ENCODE results near the gene FRAT1.

- TF ChIP-seq RAD21 (conservative IDR thresholded peaks at IDR 0.05) (no peak), CTCF (IDR thresholded peaks at IDR 0.05; ENCODE audit: poor library complexity, severe bottlenecking) (no peak), MXI1 (conservative IDR thresholded peaks at IDR 0.05; ENCODE audit: poor library complexity, severe bottlenecking) (peak; percentile 18), POLR2AphosphoS5 (IDR thresholded peaks at IDR 0.05) (no peak), EZH2 (IDR thresholded peaks at IDR 0.05; ENCODE audit: borderline replicate concordance, insufficient read depth, low read length, poor library complexity, severe bottlenecking) (no peak)
- TF ChIP-seq, protein P1, sequence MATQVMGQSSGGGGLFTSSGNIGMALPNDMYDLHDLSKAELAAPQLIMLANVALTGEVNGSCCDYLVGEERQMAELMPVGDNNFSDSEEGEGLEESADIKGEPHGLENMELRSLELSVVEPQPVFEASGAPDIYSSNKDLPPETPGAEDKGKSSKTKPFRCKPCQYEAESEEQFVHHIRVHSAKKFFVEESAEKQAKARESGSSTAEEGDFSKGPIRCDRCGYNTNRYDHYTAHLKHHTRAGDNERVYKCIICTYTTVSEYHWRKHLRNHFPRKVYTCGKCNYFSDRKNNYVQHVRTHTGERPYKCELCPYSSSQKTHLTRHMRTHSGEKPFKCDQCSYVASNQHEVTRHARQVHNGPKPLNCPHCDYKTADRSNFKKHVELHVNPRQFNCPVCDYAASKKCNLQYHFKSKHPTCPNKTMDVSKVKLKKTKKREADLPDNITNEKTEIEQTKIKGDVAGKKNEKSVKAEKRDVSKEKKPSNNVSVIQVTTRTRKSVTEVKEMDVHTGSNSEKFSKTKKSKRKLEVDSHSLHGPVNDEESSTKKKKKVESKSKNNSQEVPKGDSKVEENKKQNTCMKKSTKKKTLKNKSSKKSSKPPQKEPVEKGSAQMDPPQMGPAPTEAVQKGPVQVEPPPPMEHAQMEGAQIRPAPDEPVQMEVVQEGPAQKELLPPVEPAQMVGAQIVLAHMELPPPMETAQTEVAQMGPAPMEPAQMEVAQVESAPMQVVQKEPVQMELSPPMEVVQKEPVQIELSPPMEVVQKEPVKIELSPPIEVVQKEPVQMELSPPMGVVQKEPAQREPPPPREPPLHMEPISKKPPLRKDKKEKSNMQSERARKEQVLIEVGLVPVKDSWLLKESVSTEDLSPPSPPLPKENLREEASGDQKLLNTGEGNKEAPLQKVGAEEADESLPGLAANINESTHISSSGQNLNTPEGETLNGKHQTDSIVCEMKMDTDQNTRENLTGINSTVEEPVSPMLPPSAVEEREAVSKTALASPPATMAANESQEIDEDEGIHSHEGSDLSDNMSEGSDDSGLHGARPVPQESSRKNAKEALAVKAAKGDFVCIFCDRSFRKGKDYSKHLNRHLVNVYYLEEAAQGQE (IDR thresholded peaks at IDR 0.05; ENCODE audit: borderline replicate concordance): no peak
Measured at GRCh38 chr10:97333601-97334369, 14.7 kb downstream of the FRAT1 start.
